Muscle of leg (tissue), 16 donors: ENCODE measurements around the gene QPCTL. TPM values are rescaled to one million over a fixed set of nuclear protein-coding genes. Genes with fewer than 3 reads are reported as not detected.
A peak's percentile ranks its signal among the peaks of the same experiment; 100 is the strongest.

Experiments
- DNase-seq: peaks from one replicate; pipeline ENCODE4 v3.0.0; 2013
- H3K27ac ChIP-seq: one replicate; pipeline ENCODE4 v1.5.1; 2013; ENCODE audit warnings: mild to moderate bottlenecking, low read length, control low read depth
- H3K27me3 ChIP-seq: one replicate; pipeline ENCODE4 v1.6.1; 2013; ENCODE audit warnings: low read length; ENCODE audit not compliant: control insufficient read depth, insufficient read depth
- H3K36me3 ChIP-seq: one replicate; pipeline ENCODE4 v1.6.1; 2013; ENCODE audit warnings: low read length; ENCODE audit not compliant: control insufficient read depth, insufficient read depth
- H3K4me1 ChIP-seq: one replicate; pipeline ENCODE4 v1.6.1; 2013; ENCODE audit warnings: low read length; ENCODE audit not compliant: control insufficient read depth, insufficient read depth
- H3K4me3 ChIP-seq: one replicate; pipeline ENCODE4 v1.5.1; 2013; ENCODE audit warnings: low read length, control low read depth
- H3K9me3 ChIP-seq: replicated peaks from 2 replicates; pipeline ENCODE4 v1.6.1; 2013; ENCODE audit warnings: low read depth, low read length; ENCODE audit not compliant: control insufficient read depth
- WGBS: methylation state at CpG from one replicate; pipeline ENCODE4 v1.1.5; 2013; ENCODE audit warnings: missing lambda C conversion rate; ENCODE audit not compliant: insufficient coverage; 5-methylcytosine and 5-hydroxymethylcytosine counted together
- long read RNA-seq, 11 donors: transcript quantifications; one replicate each; lab custom pipeline, GENCODE V29; 2026
- polyA plus RNA-seq, 8 donors: library from polyadenylated mRNA; unstranded; fragments of 120-200 nt; gene quantifications; one replicate each; pipeline versions ENCODE4 v1.2.1 to v1.2.3, GENCODE V29; 2013; ENCODE audit warnings: inconsistent platforms in 1 of 8, low replicate concordance in 1 of 8; ENCODE audit not compliant: insufficient read length in 8 of 8, insufficient read depth in 1 of 8
- total RNA-seq: library from RNA; stranded (reverse); fragments of 120-200 nt; gene quantifications from one replicate; pipeline ENCODE4 v1.2.4, GENCODE V29; 2013

QPCTL gene
- 2.2 TPM for total RNA-seq
- 1 to 10 TPM; 2.8 to 6.8 (median 3.9) TPM for polyA plus RNA-seq
- long read RNA-seq, donor 1, result 0 reads
- long read RNA-seq, donor 2, result 0 reads
- long read RNA-seq, donor 3, result 0 reads
- long read RNA-seq, donor 4, result 0 reads
- long read RNA-seq, donor 5, partial matches to known transcripts, result 0 of 1 reads
- long read RNA-seq, donor 5, other reads (novel, unspliced or antisense), result 0 of 1 reads
- long read RNA-seq, donor 6, partial matches to known transcripts, result 0 of 2 reads
- long read RNA-seq, donor 6, other reads (novel, unspliced or antisense), result 0 of 2 reads
- long read RNA-seq, donor 7, partial matches to known transcripts, result 0 of 2 reads
- long read RNA-seq, donor 7, other reads (novel, unspliced or antisense), result 0 of 2 reads
- long read RNA-seq, donor 8, result 0 reads
- long read RNA-seq, donor 9, result 0 reads
- long read RNA-seq, donor 10, result 0 reads
- long read RNA-seq, donor 11, partial matches to known transcripts, result 0 of 1 reads
- long read RNA-seq, donor 11, other reads (novel, unspliced or antisense), result 0 of 1 reads

DNA sequence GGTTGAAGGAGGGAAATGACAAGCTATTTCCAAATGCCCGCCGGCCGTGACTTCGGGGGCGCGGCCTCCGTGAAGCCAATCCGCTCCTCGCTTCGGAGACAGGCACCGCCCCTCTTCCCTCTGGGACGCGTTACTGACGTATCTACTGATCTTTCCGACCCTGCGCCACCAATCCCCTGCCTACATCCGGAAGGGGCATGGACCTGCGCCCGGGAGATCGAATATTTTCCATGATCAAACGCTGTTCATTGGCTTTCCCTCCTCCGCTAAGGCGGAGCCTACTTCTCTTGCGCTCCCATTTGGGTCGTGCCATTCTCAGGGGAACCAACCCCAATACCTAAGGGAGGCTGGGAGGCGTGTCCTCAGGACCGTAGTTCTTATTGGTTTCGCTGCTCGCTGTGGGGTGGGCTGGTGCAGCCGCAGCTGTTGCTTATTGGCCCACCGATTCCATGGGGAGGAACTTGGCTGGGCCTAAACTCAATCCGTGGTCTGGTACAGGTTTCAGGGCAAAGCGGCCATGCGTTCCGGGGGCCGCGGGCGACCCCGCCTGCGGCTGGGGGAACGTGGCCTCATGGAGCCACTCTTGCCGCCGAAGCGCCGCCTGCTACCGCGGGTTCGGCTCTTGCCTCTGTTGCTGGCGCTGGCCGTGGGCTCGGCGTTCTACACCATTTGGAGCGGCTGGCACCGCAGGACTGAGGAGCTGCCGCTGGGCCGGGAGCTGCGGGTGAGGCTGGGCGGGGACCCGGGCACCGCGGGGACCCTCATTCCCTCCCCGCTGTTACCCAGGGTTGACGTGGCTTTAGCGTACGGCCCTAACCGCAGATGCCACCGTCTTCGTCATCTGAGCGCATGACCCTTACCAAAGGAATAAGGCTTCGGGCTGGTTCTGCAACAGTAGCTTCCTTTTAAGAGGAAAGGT, at the start of gene QPCTL:
Gene QPCTL, plus strand, starts transcription at position 480 of the 919 bp plus-strand sequence. Its CDS starts 38 bp downstream, at position 518.
- peaks cover 13% of the 10 kb centered on the region for H3K4me1 ChIP-seq
- DNase-seq, result peak; percentile 98
- H3K4me3 ChIP-seq, result peak within 1 kb of the TSS; percentile 95
- H3K9me3 ChIP-seq, result no peaks in the 10 kb centered on the region
- no peaks in the 10 kb centered on the region for H3K27me3 ChIP-seq
- WGBS, result under 1% methylated on average over 68 of the region's 70 CpGs
- H3K27ac ChIP-seq, result peak within 1 kb of the TSS; percentile 95
- peaks cover 28% of the 10 kb centered on the region for H3K36me3 ChIP-seq

DNA sequence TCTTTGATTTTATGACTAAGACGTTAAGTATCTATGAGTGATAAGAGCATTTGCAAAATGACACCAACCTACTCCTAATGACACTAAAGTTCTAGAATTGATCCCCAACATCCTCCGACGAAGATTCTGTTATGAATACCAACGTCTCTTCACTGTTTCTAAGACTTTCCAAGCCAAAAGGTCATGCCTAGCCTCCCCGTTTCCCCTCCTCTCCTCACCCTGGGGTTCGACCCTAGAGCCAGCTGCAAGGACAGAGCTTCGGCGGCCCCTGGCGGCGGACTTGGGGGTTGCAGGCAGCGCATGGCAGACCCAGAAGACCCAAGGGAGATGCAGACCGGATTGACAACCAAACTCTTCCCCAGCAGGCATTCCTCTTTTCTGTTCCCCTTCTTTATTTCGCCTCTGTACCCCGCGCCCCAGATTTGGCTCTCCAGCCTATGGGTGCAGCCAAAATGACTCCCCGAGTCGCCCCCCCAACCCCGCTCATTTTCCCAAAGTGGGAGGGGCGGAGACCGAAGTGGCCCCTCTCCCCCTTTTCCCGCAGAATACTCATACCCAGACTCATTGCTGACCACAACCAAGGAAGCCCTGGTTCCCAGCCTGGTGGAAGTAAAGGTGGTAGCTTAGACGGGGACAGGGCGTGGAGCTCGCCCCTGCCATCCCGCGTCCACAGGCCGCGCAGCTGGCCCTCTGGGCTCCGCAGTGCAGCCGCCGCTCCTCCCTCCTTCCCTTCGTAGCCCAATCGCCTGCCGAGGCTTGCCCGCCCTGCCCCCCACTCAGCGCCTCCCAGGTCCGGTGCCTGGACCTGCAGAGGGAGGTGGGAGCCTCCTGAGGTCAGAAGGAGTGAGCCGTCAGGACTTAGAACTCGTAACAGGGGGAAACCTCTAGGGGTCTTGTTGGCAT, 49.2 kb upstream of the QPCTL start:
- H3K27ac ChIP-seq, result no peak overlapping the region
- peaks cover 40% of the 10 kb centered on the region for H3K27me3 ChIP-seq
- 3% methylated on average over 25 of the region's 39 CpGs for WGBS
- H3K36me3 ChIP-seq, result no peaks in the 10 kb centered on the region
- H3K4me3 ChIP-seq, result no peak overlapping the region
- peaks cover 48% of the 10 kb centered on the region for H3K4me1 ChIP-seq
- DNase-seq, result peak; percentile 82
- no peaks in the 10 kb centered on the region for H3K9me3 ChIP-seq

DNA sequence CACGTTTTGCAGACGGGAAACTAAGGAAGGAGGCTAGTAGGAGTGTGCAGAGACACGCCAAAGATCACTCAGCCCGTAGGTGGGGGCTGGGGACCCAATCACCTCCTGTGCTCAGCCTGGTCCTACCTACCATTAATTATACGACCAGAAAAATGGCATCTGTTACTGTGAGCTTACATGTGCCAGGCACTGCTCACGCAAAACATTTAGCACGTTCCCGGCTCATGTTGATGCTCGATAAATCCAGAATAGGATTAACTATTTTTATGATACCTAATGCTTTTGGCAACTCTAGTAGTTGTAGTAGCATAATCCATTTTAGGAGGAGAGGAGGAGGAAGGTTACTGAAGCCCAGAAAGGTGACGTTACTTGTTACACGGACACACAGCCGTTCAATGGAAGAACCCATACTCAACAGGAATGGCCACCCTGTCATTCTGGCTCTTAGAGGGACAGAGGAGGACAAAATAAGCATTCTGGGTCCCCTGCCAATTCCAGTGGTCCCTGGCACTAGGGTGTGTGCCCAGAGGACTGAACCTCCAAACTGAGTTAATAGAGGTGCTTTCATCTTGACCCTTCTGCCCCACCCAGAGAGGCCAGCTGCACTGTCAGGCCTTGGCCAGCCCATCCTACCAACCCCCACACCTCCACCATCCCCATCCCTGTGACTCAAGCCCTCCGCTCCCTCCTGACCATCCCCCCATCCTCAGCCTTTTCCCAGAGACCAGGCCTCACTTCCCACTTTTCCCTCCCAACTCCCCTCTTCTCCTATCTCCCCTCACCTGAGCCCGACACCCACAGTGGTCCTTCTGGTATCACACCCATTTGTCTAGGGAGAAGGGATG, 48.3 kb upstream of the QPCTL start:
- no peaks in the 10 kb centered on the region for H3K36me3 ChIP-seq
- H3K27me3 ChIP-seq, result peaks cover 40% of the 10 kb centered on the region
- no peak overlapping the region for H3K4me3 ChIP-seq
- 35% methylated on average over 5 of the region's 14 CpGs for WGBS
- DNase-seq, result no peak
- H3K9me3 ChIP-seq, result no peaks in the 10 kb centered on the region
- peaks cover 40% of the 10 kb centered on the region for H3K4me1 ChIP-seq
- H3K27ac ChIP-seq, result no peak overlapping the region

DNA sequence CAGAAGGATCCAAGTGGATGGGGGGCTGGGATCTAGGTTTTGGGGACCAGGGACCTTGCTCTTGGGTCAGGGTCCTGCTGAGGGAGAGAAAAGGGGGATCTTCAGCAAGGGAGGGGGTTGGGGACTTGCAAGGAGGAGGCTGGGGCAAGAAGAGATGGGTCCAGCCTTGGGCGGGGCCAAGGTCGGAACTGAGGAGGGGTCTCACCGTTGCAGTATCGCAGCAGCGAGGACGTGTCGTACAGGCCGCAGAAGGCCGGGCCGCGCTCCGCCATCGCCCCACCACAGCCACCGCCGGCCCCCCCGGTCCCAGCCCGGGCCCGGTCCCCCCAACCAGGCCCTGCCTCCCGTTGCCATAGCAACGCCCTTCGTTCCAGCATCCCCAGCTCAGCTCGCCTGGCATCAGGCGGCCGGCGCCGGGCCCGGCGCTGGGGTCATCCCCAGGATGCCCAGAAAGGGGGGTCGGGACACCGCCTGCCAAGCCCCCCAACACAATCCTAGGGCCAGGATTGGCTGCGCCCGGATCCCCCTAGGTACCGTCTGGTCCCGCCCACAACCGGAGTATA, 47.3 kb upstream of the QPCTL start:
- Histone ChIP-seq H3K4me1 (peaks cover 37% of the 10 kb centered on the region), H3K36me3 (no peaks in the 10 kb centered on the region), H3K27me3 (peaks cover 40% of the 10 kb centered on the region), H3K27ac (no peak overlapping the region), H3K4me3 (no peak overlapping the region), H3K9me3 (no peaks in the 10 kb centered on the region)
- DNase-seq, result no peak
- WGBS, result 3% methylated on average over 29 of the region's 35 CpGs

DNA sequence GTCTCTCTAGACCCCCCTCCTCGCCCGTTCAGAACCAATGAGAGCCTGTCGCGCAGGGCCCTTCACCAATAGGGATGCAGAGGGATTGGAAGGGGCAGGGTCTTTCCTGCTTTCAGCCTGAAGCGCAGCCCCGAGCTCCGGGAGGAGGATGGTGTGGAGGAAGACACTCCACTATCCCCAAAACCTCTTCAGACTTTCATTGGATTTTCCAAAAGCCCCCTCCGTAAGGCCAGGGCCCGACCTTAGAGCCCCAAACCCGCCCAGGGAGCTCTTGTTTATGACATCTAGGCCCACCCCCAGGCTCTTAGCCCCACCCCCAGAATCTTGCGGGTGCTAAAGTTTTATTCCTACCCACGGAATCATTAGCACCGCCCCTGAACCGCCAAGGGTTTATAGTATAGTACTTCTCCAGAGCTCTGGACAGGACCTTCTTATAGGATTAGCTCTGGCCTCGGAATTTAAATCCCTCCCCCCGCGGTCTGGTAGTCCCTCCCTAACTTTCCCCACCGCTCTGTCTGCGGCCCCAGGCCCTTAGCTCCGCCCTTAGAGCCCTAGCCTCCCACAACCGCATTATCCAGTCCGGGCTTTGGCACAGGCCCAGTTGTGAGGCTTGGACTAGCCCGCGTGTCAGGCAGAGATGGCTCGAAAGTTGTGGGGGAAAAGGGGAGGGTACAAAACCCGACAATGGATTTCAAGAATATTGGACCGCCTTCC, 46.7 kb upstream of the QPCTL start:
- no peaks in the 10 kb centered on the region for H3K36me3 ChIP-seq
- WGBS, result 0% methylated on average over 11 of the region's 27 CpGs

DNA sequence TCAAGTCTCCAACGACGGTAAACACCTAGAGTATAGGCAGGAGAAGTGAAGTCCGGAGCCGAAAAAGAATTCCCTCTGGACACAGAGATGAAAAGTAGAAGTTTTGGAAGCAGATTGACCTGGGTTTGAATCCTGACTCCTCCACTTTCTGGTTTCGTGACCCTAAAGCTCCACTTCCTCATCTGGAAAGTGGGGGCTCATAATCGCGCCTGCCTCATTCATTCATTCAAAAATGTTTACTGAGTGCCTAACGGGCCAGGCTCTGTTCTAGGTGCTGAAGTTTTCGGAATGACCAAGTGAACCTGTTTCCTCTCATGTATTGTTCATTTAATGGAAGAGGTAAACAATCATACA, 46.1 kb upstream of the QPCTL start:
- Histone ChIP-seq H3K4me1 (peaks cover 33% of the 10 kb centered on the region), H3K4me3 (peak overlapping the region; percentile 24), H3K27me3 (peaks cover 40% of the 10 kb centered on the region), H3K36me3 (no peaks in the 10 kb centered on the region), H3K9me3 (no peaks in the 10 kb centered on the region), H3K27ac (no peak overlapping the region)
- 27% methylated on average over 3 of the region's 9 CpGs for WGBS
- no peak for DNase-seq

More for the DNA sequence above, 46.7 kb upstream of the QPCTL start:
- peak; percentile 86 for DNase-seq
- Histone ChIP-seq H3K4me3 (peak overlapping the region; percentile 24), H3K4me1 (peaks cover 37% of the 10 kb centered on the region), H3K9me3 (no peaks in the 10 kb centered on the region), H3K27ac (peak overlapping the region; percentile 65), H3K27me3 (peaks cover 40% of the 10 kb centered on the region)

DNA sequence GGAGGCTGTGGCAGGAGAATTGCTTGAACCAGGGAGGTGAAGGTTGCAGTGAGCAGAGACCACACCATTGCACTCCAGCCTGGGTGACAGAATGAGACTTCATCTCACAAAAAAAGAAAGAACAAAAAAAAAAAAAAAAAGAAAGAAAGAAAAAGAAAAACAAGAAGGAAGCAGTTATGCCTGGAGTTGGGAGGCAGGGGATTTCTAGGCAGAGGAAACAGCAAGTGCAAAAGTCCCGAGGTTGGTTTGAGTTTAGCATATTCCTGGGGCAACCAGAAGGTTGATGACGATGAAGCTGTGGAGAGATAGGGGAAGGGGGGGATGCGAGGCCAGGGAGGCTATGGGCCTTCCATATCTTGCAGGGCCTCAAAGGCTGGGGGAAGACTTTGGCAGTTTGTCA, 41.7 kb upstream of the QPCTL start:
- DNase-seq, result no peak
- Histone ChIP-seq H3K4me3 (no peak overlapping the region), H3K36me3 (no peaks in the 10 kb centered on the region), H3K4me1 (peaks cover 6% of the 10 kb centered on the region), H3K27ac (no peak overlapping the region), H3K9me3 (no peaks in the 10 kb centered on the region), H3K27me3 (peaks cover 13% of the 10 kb centered on the region)
- WGBS, result 77% methylated on average over 1 of the region's 3 CpGs

DNA sequence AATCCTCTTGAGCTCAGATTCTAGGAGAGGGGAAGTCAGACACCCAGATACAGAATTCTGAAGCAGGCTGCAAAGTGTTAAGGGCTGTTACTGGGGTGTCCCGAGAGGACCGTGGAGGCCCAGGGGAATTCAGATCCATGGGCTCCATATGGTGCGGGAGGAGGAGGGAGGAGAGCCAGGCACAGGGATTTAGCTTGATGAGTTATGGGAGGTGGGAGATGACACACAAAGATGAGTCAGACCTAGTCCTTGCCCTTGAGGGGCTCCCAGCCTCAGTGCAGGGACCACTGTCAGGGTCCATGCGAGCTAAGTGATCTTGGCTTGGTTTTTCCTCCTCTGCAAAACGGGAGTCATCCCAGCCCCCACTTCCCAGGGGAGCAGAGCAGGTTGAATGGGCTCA, 38.8 kb upstream of the QPCTL start:
- DNase-seq, result no peak
- no peaks in the 10 kb centered on the region for H3K9me3 ChIP-seq
- no peak overlapping the region for H3K27ac ChIP-seq
- 37% methylated on average over 3 of the region's 5 CpGs for WGBS
- no peak overlapping the region for H3K4me3 ChIP-seq
- peaks cover 4% of the 10 kb centered on the region for H3K27me3 ChIP-seq
- no peaks in the 10 kb centered on the region for H3K36me3 ChIP-seq
- H3K4me1 ChIP-seq, result no peaks in the 10 kb centered on the region
